ENCODE results near the gene COX8A.
"Not testable (repeated sequence)": the region's sequence is repeated elsewhere in the genome, so short reads cannot be mapped to it uniquely, and the experiment has no call there.

COX8A gene

DNA sequence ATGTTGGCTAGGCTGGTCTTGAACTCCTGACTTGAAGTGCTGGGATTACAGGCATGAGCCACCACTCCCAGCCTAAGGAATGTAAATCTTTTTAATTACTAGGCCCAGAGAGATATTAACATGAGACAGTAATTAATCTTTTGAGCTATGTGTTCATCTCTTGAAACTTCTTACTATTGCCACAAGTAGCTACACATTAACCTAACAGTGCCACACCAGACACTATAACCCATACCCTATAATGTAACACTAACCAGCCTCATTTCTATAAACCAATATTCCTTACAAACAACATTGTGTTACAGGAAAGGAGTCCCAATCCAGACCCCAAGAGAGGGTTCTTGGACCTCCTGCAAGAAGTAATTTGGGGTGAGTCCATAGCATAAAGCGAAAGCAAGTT, 8.0 kb upstream of the COX8A start:
- no peaks in the 10 kb centered on the region for H3K36me3 ChIP-seq (ENCODE audit: control insufficient read depth in 4 of 4, insufficient read depth in 4 of 4, low read length in 3 of 4)
- no peaks in the 10 kb centered on the region for H3K9me3 ChIP-seq (ENCODE audit: control extremely low read depth in 1 of 5, control insufficient read depth in 4 of 5, insufficient read depth in 2 of 5, low read depth in 1 of 5, low read length in 4 of 5)
- CTCF ChIA-PET: interaction anchor here (0.9 kb wide), 1 partner anchor 12 kb away, joined by 3 read pairs; no protein-coding TSS in a partner anchor
- DNase-seq: no peak
- POLR2A ChIA-PET: no interaction called here
- no peak overlapping the region for H3K27ac ChIP-seq (ENCODE audit: insufficient read depth in 1 of 2, low read depth in 1 of 2, low read length in 2 of 2, poor library complexity in 1 of 2, severe bottlenecking in 2 of 2)
- H3K4me3 ChIP-seq (ENCODE audit: control insufficient read depth in 1 of 7, extremely low read depth in 1 of 7, insufficient read depth in 4 of 7, low read depth in 2 of 7, low read length in 6 of 7): no peak overlapping the region
- peaks cover 0 to 7% (median 0%) of the 10 kb centered on the region in 4 experiments for H3K4me1 ChIP-seq (ENCODE audit: control extremely low read depth in 1 of 4, control insufficient read depth in 4 of 4, insufficient read depth in 4 of 4, low read length in 3 of 4)
- no CpG with 5 or more reads among the region's 1 CpG for WGBS (ENCODE audit: insufficient coverage)
- H3K27me3 ChIP-seq (replicated peaks in 2 of 5; ENCODE audit: control insufficient read depth in 4 of 5, insufficient read depth in 5 of 5, low read length in 4 of 5): no peaks in the 10 kb centered on the region

DNA sequence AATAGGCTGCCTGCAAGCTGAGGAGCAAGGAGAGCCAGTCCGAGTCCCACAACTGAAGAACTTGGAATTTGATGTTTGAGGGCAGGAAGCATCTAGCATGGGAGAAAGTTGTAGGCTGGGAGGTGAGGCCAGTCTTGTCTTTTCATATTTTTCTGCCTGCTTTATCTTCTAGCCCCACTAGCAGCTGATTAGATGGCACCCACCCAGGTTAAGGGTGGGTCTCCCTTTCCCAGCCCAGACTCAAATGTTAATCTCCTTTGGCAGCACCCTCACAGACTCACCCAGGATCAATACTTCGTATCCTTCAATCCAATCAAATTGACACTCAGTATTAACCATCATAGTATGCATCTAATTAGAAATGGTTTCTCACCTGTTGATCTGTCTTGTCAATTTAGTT, 5.0 kb upstream of the COX8A start:
- Histone ChIP-seq H3K9me3 (ENCODE audit: control extremely low read depth in 1 of 5, control insufficient read depth in 4 of 5, insufficient read depth in 2 of 5, low read depth in 1 of 5, low read length in 4 of 5) (no peaks in the 10 kb centered on the region), H3K27ac (ENCODE audit: insufficient read depth in 1 of 2, low read depth in 1 of 2, low read length in 2 of 2, poor library complexity in 1 of 2, severe bottlenecking in 2 of 2) (no peak overlapping the region), H3K36me3 (ENCODE audit: control insufficient read depth in 4 of 4, insufficient read depth in 4 of 4, low read length in 3 of 4) (no peaks in the 10 kb centered on the region), H3K27me3 (replicated peaks in 2 of 5; ENCODE audit: control insufficient read depth in 4 of 5, insufficient read depth in 5 of 5, low read length in 4 of 5) (peaks cover 0 to 3% (median 0%) of the 10 kb centered on the region in 5 experiments), H3K4me1 (ENCODE audit: control extremely low read depth in 1 of 4, control insufficient read depth in 4 of 4, insufficient read depth in 4 of 4, low read length in 3 of 4) (peaks cover 0 to 6% (median under 1%) of the 10 kb centered on the region in 4 experiments), H3K4me3 (ENCODE audit: control insufficient read depth in 1 of 7, extremely low read depth in 1 of 7, insufficient read depth in 4 of 7, low read depth in 2 of 7, low read length in 6 of 7) (no peak overlapping the region)
- ChIA-PET CTCF (interaction anchor here (1.3 kb wide), 1 partner anchor 32 kb away, joined by 4 read pairs; no protein-coding TSS in a partner anchor), POLR2A (no interaction called here)
- no peak for DNase-seq
- WGBS (ENCODE audit: insufficient coverage): 100% methylated on average over 2 of the region's 2 CpGs

- Histone ChIP-seq H3K36me3 (ENCODE audit: control insufficient read depth in 4 of 4, insufficient read depth in 4 of 4, low read length in 3 of 4) (peaks cover 0 to under 1% (median 0%) of the 10 kb centered on the region in 4 experiments), H3K27ac (ENCODE audit: insufficient read depth in 1 of 2, low read depth in 1 of 2, low read length in 2 of 2, poor library complexity in 1 of 2, severe bottlenecking in 2 of 2) (no peak overlapping the region), H3K4me1 (ENCODE audit: control extremely low read depth in 1 of 4, control insufficient read depth in 4 of 4, insufficient read depth in 4 of 4, low read length in 3 of 4) (peaks cover 0 to 14% (median 10%) of the 10 kb centered on the region in 4 experiments), H3K9me3 (ENCODE audit: control extremely low read depth in 1 of 5, control insufficient read depth in 4 of 5, insufficient read depth in 2 of 5, low read depth in 1 of 5, low read length in 4 of 5) (no peaks in the 10 kb centered on the region), H3K4me3 (ENCODE audit: control insufficient read depth in 1 of 7, extremely low read depth in 1 of 7, insufficient read depth in 4 of 7, low read depth in 2 of 7, low read length in 6 of 7) (no peak overlapping the region), H3K27me3 (replicated peaks in 2 of 5; ENCODE audit: control insufficient read depth in 4 of 5, insufficient read depth in 5 of 5, low read length in 4 of 5) (peaks cover 0 to 3% (median 0%) of the 10 kb centered on the region in 5 experiments)
- WGBS (ENCODE audit: insufficient coverage): 63% methylated on average over 5 of the region's 5 CpGs
- POLR2A ChIA-PET: interaction anchor here (0.6 kb wide), 1 partner anchor 880 kb away, joined by 4 read pairs; no protein-coding TSS in a partner anchor
- CTCF ChIA-PET: no interaction called here
- DNase-seq: peak in 2 of 3 donors; percentile 28 to 44
Measured at GRCh38 chr11:63970902-63971301, 3.5 kb upstream of the COX8A start.

GRCh38 chr11:63973912-63974258, 535 bp upstream of the COX8A start:
- H3K27me3 ChIP-seq (replicated peaks in 2 of 5; ENCODE audit: control insufficient read depth in 4 of 5, insufficient read depth in 5 of 5, low read length in 4 of 5); H3K9me3 ChIP-seq (ENCODE audit: control extremely low read depth in 1 of 5, control insufficient read depth in 4 of 5, insufficient read depth in 2 of 5, low read depth in 1 of 5, low read length in 4 of 5); DNase-seq; H3K27ac ChIP-seq (ENCODE audit: insufficient read depth in 1 of 2, low read depth in 1 of 2, low read length in 2 of 2, poor library complexity in 1 of 2, severe bottlenecking in 2 of 2): not testable (repeated sequence)
- H3K36me3 ChIP-seq (ENCODE audit: control insufficient read depth in 4 of 4, insufficient read depth in 4 of 4, low read length in 3 of 4): peaks cover 2 to 12% (median 8%) of the 10 kb centered on the region in 4 experiments
- H3K4me1 ChIP-seq (ENCODE audit: control extremely low read depth in 1 of 4, control insufficient read depth in 4 of 4, insufficient read depth in 4 of 4, low read length in 3 of 4): peaks cover 0 to 22% (median 16%) of the 10 kb centered on the region in 4 experiments
- 71% methylated on average over 18 of the region's 18 CpGs for WGBS (ENCODE audit: insufficient coverage)
- peak overlapping the region in 5 of 7 experiments; percentile 83 to 100 (median 99) for H3K4me3 ChIP-seq (ENCODE audit: control insufficient read depth in 1 of 7, extremely low read depth in 1 of 7, insufficient read depth in 4 of 7, low read depth in 2 of 7, low read length in 6 of 7)
- POLR2A ChIA-PET: interaction anchor here (1.2 kb wide), 1 partner anchor 135 kb away, joined by 3 read pairs; the partner anchor contains the start of gene MARK2
- CTCF ChIA-PET: interaction anchor here (0.7 to 1.2 kb wide), 2 partner anchors 27 to 56 kb away, joined by 3 read pairs; no protein-coding TSS in a partner anchor

DNA sequence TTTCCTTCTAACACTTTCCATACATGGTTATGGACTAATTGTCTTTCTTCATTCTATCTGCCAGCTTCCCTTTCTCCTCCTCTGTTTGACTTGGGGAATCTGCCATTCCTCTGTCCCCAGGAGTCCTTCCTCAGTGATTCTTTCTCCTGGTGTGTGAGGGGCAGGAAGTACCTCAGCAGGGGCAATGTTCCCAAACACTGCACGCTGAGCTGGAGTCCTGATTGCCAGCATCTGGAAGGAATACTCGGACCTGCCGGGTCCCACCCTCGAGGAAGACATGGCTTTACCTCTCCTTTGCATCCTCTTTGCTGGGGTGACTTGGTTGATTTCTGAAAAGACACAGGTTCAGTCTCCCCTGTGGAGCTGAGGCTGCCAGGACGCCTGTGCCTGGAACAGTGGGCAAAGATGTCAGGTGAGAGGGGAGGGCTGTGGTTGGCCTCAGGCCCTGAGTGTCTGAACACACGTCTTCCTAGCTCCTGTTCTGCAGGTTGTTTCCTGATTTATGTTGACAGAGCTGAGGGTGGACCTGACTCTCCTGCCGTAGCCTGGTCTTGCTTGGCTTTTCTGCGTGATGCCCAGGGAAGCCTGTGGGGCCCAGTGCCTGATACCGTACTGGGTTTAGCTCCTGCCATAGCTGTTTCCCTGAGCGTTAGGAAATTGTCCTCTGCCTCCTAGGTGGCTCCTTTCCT, 4.3 kb downstream of the COX8A start:
- WGBS (ENCODE audit: insufficient coverage): 97% methylated on average over 7 of the region's 10 CpGs
- Histone ChIP-seq H3K9me3 (ENCODE audit: control extremely low read depth in 1 of 5, control insufficient read depth in 4 of 5, insufficient read depth in 2 of 5, low read depth in 1 of 5, low read length in 4 of 5) (no peaks in the 10 kb centered on the region), H3K4me3 (ENCODE audit: control insufficient read depth in 1 of 7, extremely low read depth in 1 of 7, insufficient read depth in 4 of 7, low read depth in 2 of 7, low read length in 6 of 7) (no peak overlapping the region), H3K36me3 (ENCODE audit: control insufficient read depth in 4 of 4, insufficient read depth in 4 of 4, low read length in 3 of 4) (peaks cover 2 to 19% (median 10%) of the 10 kb centered on the region in 4 experiments), H3K4me1 (ENCODE audit: control extremely low read depth in 1 of 4, control insufficient read depth in 4 of 4, insufficient read depth in 4 of 4, low read length in 3 of 4) (peaks cover 0 to 37% (median 29%) of the 10 kb centered on the region in 4 experiments), H3K27ac (ENCODE audit: insufficient read depth in 1 of 2, low read depth in 1 of 2, low read length in 2 of 2, poor library complexity in 1 of 2, severe bottlenecking in 2 of 2) (no peak overlapping the region), H3K27me3 (replicated peaks in 2 of 5; ENCODE audit: control insufficient read depth in 4 of 5, insufficient read depth in 5 of 5, low read length in 4 of 5) (no peaks in the 10 kb centered on the region)
- ChIA-PET CTCF (interaction anchor here (1.1 kb wide), 1 partner anchor 22 kb away, joined by 5 read pairs; no protein-coding TSS in a partner anchor), POLR2A (no interaction called here)
- DNase-seq: no peak

- H3K4me3 ChIP-seq (ENCODE audit: control insufficient read depth in 1 of 7, extremely low read depth in 1 of 7, insufficient read depth in 4 of 7, low read depth in 2 of 7, low read length in 6 of 7): no peak overlapping the region
- peaks cover 0 to 35% (median 29%) of the 10 kb centered on the region in 4 experiments for H3K4me1 ChIP-seq (ENCODE audit: control extremely low read depth in 1 of 4, control insufficient read depth in 4 of 4, insufficient read depth in 4 of 4, low read length in 3 of 4)
- H3K27ac ChIP-seq (ENCODE audit: insufficient read depth in 1 of 2, low read depth in 1 of 2, low read length in 2 of 2, poor library complexity in 1 of 2, severe bottlenecking in 2 of 2): no peak overlapping the region
- H3K27me3 ChIP-seq (replicated peaks in 2 of 5; ENCODE audit: control insufficient read depth in 4 of 5, insufficient read depth in 5 of 5, low read length in 4 of 5): no peaks in the 10 kb centered on the region
- 92% methylated on average over 4 of the region's 5 CpGs for WGBS (ENCODE audit: insufficient coverage)
- ChIA-PET CTCF (interaction anchor here (1.1 kb wide), 1 partner anchor 22 kb away, joined by 5 read pairs; no protein-coding TSS in a partner anchor), POLR2A (no interaction called here)
- H3K9me3 ChIP-seq (ENCODE audit: control extremely low read depth in 1 of 5, control insufficient read depth in 4 of 5, insufficient read depth in 2 of 5, low read depth in 1 of 5, low read length in 4 of 5): no peaks in the 10 kb centered on the region
- no peak for DNase-seq
- H3K36me3 ChIP-seq (ENCODE audit: control insufficient read depth in 4 of 4, insufficient read depth in 4 of 4, low read length in 3 of 4): peaks cover 2 to 19% (median 10%) of the 10 kb centered on the region in 4 experiments
Measured at GRCh38 chr11:63979426-63979825, 5.0 kb downstream of the COX8A start.

GRCh38 chr11:63985812-63986155, 11.4 kb downstream of the COX8A start:
- DNase-seq: peak; percentile 25 to 61 (median 45)
- ChIA-PET CTCF (no interaction called here), POLR2A (interaction anchor here (1.1 kb wide), 1 partner anchor 196 kb away, joined by 3 read pairs; no protein-coding TSS in a partner anchor)
- Histone ChIP-seq H3K4me1 (ENCODE audit: control extremely low read depth in 1 of 4, control insufficient read depth in 4 of 4, insufficient read depth in 4 of 4, low read length in 3 of 4) (peaks cover 0 to 41% (median 33%) of the 10 kb centered on the region in 4 experiments), H3K36me3 (ENCODE audit: control insufficient read depth in 4 of 4, insufficient read depth in 4 of 4, low read length in 3 of 4) (peaks cover 0 to 17% (median 12%) of the 10 kb centered on the region in 4 experiments), H3K27me3 (replicated peaks in 2 of 5; ENCODE audit: control insufficient read depth in 4 of 5, insufficient read depth in 5 of 5, low read length in 4 of 5) (no peaks in the 10 kb centered on the region), H3K27ac (ENCODE audit: insufficient read depth in 1 of 2, low read depth in 1 of 2, low read length in 2 of 2, poor library complexity in 1 of 2, severe bottlenecking in 2 of 2) (peak overlapping the region; percentile 61 to 90), H3K9me3 (ENCODE audit: control extremely low read depth in 1 of 5, control insufficient read depth in 4 of 5, insufficient read depth in 2 of 5, low read depth in 1 of 5, low read length in 4 of 5) (no peaks in the 10 kb centered on the region), H3K4me3 (ENCODE audit: control insufficient read depth in 1 of 7, extremely low read depth in 1 of 7, insufficient read depth in 4 of 7, low read depth in 2 of 7, low read length in 6 of 7) (peak overlapping the region; percentile 56 to 95 (median 86))
- 0% methylated on average over 7 of the region's 18 CpGs for WGBS (ENCODE audit: insufficient coverage)

Measured in common myeloid progenitor, CD34-positive (primary cell).